Psoas muscle (tissue), 8 donors: ENCODE measurements around the gene MED29. TPM values are rescaled to one million over a fixed set of nuclear protein-coding genes. Genes with fewer than 3 reads are reported as not detected.
A peak's percentile ranks its signal among the peaks of the same experiment; 100 is the strongest.

Experiments used
- ATAC-seq, 4 donors: fragments of 200-7000 bp; cut with Tn5 transposase; one replicate each; pipeline ENCODE4 v1.9.1; 2020; ENCODE audit warnings: moderate library complexity in 3 of 4, mild to moderate bottlenecking in 2 of 4
- DNase-seq, 2 donors: peaks; one replicate each; pipeline ENCODE4 v3.0.0-alpha.2; 2020
- H3K27ac ChIP-seq: fragments of 200-600 bp; one replicate; pipeline ENCODE4 v1.8.0; 2022
- H3K27me3 ChIP-seq, 3 donors: fragments of 200-600 bp in 1 of 3; one replicate each; pipeline versions ENCODE4 v1.6.1 to v1.8.0; 2013 to 2022; ENCODE audit warnings: low read length in 2 of 3, mild to moderate bottlenecking in 2 of 3, moderate library complexity in 1 of 3; ENCODE audit not compliant: insufficient read depth in 3 of 3
- H3K36me3 ChIP-seq, 2 donors: fragments of 200-600 bp in 1 of 2; one replicate each; pipeline versions ENCODE4 v1.6.1 to v1.8.0; 2013 to 2022; ENCODE audit warnings: low read depth in 1 of 2, mild to moderate bottlenecking in 1 of 2, moderate library complexity in 1 of 2; ENCODE audit not compliant: insufficient read depth in 1 of 2
- H3K4me1 ChIP-seq: fragments of 200-600 bp; one replicate; pipeline ENCODE4 v1.8.0; 2022
- H3K4me3 ChIP-seq: fragments of 200-600 bp; one replicate; pipeline ENCODE4 v1.8.0; 2022; ENCODE audit warnings: mild to moderate bottlenecking
- H3K9me3 ChIP-seq: fragments of 200-600 bp; one replicate; pipeline ENCODE4 v1.8.0; 2022
- CTCF ChIP-seq: fragments of 200-600 bp; IDR thresholded peaks from one replicate; pipeline ENCODE4 v1.8.0; 2022; ENCODE audit warnings: antibody characterized with exemption
- WGBS, 3 donors: extraction: QIAGEN DNeasy Blood & Tissue Kit; methylation state at CpG; one replicate each; pipeline versions ENCODE4 v1.1.6 to v1.1.7; 2013; 5-methylcytosine and 5-hydroxymethylcytosine counted together
- intact Hi-C, 2 donors: fragments of 100-400 bp; cut with DNase I; formaldehyde crosslinking; loops; one replicate each; pipeline versions ENCODE4 v1.11.0 to v1.14.2; 2022
- polyA plus RNA-seq, 3 donors: library from polyadenylated mRNA; stranded (reverse); fragments of 200-250 nt; gene quantifications; one replicate each; pipeline ENCODE4 v1.2.3, GENCODE V29; 2013
- total RNA-seq, 4 donors: library from RNA; stranded (reverse); fragmentation: NEBNext Ultra II Directional in 2 of 4; extraction: Animal tissue kit (Norgen Biotek cat#: 25700) in 2 of 4; gene quantifications; one replicate each; pipeline versions ENCODE4 v1.2.1 to v1.2.4, GENCODE V29; 2021 to 2023
- donor health status: healthy with polysubstance abuse.
- donor health status: DM: no; HTN: no; CAD: no; lungs with moderate emphysema.
- donor health status: Bipolar disorder and iron deficiency.
- donor health status: healthy.
- donor health status: DM: yes; HTN: yes; CAD: no.
- donor health status: DM: no; HTN: no; CAD: no.
- donor health status: DM: no; HTN: no; CAD: no.
- donor health status: DM: yes; HTN: yes; CAD: no.

MED29 gene
- total and polyA plus RNA-seq, 7 donors, result 25.0 to 51.7 (median 29.8) TPM

- no peak for ATAC-seq
- H3K36me3 ChIP-seq, result peaks cover 20 to 100% of the 10 kb centered on the region in 2 donors
- no peak overlapping the region for H3K27ac ChIP-seq
- WGBS, 3 donors, result 87 to 88% (median 87%) methylated on average over 18 of the region's 18 CpGs
- H3K27me3 ChIP-seq, result no peaks in the 10 kb centered on the region
- no peak for DNase-seq
- intact Hi-C loops, result no loop called here
- no peak overlapping the region for H3K4me3 ChIP-seq
- H3K4me1 ChIP-seq, result peaks cover 10% of the 10 kb centered on the region
- TF ChIP-seq CTCF, result no peak
- no peaks in the 10 kb centered on the region for H3K9me3 ChIP-seq
Observed at GRCh38 chr19:39356647-39357046, 34.5 kb upstream of the MED29 start.

- Histone ChIP-seq H3K27ac (no peak overlapping the region), H3K4me1 (peaks cover 24% of the 10 kb centered on the region), H3K4me3 (no peak overlapping the region), H3K9me3 (no peaks in the 10 kb centered on the region), H3K27me3 (no peaks in the 10 kb centered on the region), H3K36me3 (peaks cover 17 to 91% of the 10 kb centered on the region in 2 donors)
- intact Hi-C loops, result no loop called here
- WGBS, 3 donors, result 94 to 98% (median 98%) methylated on average over 3 of the region's 3 CpGs
- ATAC-seq (no peak), DNase-seq (no peak)
- no peak for TF ChIP-seq CTCF
Observed at GRCh38 chr19:39359026-39359425, 32.2 kb upstream of the MED29 start.

DNA sequence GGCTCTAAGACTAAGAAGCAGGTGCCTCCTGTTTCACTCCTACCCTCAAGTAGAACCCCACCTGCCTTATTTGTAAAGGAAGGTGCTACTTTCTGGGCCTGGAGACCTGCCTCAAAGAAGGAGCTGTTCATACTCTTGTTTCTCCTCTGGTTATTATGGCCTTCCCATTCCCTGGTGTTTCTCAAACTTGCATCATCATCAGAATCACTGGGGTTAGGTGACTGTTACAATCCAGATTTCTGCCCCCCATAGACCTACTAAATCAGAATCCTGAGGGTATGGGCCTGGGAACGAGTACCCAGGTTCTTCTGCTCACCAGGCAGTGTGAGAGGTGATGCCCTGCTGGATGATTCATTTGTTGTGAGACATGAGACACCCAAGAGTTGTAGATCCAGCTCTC, 30.6 kb upstream of the MED29 start:
- DNase-seq (no peak), ATAC-seq (no peak)
- no peak for TF ChIP-seq CTCF
- Histone ChIP-seq H3K9me3 (no peaks in the 10 kb centered on the region), H3K27ac (peak overlapping the region; percentile 9), H3K4me3 (no peak overlapping the region), H3K36me3 (peaks cover 17 to 78% of the 10 kb centered on the region in 2 donors), H3K4me1 (peaks cover 39% of the 10 kb centered on the region), H3K27me3 (no peaks in the 10 kb centered on the region)
- intact Hi-C loops, result no loop called here
- 96 to 100% (median 100%) methylated on average over 1 of the region's 1 CpG for WGBS, 3 donors

DNA sequence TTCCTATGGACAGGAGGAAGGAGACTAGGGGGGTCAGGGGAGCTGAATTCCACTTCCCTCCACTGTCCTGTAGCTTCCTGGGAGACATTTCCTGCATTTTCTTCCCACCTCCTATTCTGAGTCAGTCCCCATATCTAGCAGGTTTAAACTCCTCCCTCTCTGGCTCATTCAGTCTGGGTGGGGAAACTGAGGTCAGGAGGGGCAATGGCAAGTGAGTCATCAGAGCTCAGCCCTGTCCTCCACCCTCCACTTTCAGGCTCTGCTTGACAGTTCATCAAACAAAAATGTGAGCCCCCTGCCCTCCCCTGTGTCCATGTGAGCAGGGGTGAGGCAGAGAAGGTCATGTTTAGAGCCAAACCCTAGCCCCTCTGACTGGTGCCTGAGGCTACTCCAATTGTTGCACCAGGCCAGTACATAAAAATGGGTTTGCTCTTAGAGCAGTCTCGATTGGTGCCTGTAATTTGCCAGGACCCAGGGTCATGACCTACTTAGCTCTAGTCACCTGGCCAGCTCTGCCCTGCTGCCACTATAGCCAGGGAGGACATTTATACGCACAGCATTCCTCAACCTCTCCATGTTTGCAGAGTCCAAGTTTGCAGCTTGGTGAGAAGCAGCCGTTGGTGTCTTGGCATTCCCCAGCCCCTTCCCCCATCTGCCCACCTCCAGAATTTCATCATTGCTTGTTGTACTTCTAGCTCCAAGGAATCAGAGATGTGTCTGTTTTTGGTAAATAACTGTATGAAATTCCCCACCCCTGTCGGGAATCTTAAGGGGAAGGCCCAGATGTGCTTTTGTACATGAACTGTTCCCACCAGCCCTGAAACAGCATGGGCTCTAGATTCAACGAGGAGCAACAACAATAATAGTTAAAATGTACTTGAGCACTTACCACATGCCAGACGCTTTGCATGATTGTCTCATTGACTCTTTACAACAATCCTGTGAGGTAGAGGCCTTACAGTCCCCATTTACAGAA, 28.2 kb upstream of the MED29 start:
- no peaks in the 10 kb centered on the region for H3K9me3 ChIP-seq
- peak overlapping the region; percentile 11 for H3K4me3 ChIP-seq
- intact Hi-C loops, result no loop called here
- 27 to 51% (median 37%) methylated on average over 6 of the region's 6 CpGs for WGBS, 3 donors
- H3K36me3 ChIP-seq, result peaks cover 5 to 66% of the 10 kb centered on the region in 2 donors
- DNase-seq (no peak), ATAC-seq (peak; percentile 48 to 78 (median 72))
- H3K4me1 ChIP-seq, result peaks cover 45% of the 10 kb centered on the region
- H3K27me3 ChIP-seq, result no peaks in the 10 kb centered on the region
- peak overlapping the region; percentile 76 for H3K27ac ChIP-seq
- TF ChIP-seq CTCF, result no peak
